LNCAP (cell line): ENCODE measurements around the gene PIK3R6.

ENCODE experiments used
- TF ChIP-seq, protein P1 (sequence below): fragments of 450-650 bp; IDR thresholded peaks from 2 replicates; pipeline ENCODE4 v1.5.1; 2017; ENCODE audit warnings: mild to moderate bottlenecking

PIK3R6 gene

DNA sequence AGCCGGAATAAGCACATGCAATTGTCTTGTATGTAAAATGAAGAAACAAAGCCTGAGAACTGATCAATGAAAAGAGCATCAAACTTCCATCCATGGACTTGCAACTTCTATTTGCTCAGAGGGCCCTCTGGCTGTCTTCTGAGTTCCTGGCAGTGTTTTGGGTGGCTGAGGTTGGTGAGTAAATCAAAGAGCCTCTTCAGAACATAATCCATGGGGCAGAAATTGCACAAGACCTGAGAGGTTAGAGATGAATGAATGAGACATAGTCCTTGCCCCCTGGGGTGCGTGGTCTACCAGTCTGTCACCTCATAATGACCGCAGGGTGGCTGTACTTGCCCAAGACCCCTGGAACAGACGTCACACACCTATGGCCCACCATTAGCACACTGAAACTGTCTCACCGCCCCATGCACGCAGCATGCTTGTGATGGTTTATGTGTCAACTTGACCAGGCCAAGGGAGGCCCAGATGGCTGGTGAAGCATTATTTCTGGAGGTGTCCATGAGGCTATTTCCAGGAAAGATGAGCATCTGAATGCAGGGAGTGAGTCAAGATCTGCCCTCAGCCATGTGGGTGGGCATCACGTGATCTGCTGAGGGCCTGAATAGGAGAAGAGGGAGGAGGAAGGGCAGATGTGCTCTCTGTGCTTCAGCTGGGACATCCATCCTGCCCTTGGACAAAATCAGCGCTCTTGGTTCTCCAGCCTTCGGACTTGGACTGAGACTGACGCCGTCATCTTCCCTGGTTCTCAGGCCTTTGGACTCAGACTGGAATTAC lies 8.3 kb downstream of the PIK3R6 start:
- TF ChIP-seq, protein P1, sequence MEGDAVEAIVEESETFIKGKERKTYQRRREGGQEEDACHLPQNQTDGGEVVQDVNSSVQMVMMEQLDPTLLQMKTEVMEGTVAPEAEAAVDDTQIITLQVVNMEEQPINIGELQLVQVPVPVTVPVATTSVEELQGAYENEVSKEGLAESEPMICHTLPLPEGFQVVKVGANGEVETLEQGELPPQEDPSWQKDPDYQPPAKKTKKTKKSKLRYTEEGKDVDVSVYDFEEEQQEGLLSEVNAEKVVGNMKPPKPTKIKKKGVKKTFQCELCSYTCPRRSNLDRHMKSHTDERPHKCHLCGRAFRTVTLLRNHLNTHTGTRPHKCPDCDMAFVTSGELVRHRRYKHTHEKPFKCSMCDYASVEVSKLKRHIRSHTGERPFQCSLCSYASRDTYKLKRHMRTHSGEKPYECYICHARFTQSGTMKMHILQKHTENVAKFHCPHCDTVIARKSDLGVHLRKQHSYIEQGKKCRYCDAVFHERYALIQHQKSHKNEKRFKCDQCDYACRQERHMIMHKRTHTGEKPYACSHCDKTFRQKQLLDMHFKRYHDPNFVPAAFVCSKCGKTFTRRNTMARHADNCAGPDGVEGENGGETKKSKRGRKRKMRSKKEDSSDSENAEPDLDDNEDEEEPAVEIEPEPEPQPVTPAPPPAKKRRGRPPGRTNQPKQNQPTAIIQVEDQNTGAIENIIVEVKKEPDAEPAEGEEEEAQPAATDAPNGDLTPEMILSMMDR: no peak

DNA sequence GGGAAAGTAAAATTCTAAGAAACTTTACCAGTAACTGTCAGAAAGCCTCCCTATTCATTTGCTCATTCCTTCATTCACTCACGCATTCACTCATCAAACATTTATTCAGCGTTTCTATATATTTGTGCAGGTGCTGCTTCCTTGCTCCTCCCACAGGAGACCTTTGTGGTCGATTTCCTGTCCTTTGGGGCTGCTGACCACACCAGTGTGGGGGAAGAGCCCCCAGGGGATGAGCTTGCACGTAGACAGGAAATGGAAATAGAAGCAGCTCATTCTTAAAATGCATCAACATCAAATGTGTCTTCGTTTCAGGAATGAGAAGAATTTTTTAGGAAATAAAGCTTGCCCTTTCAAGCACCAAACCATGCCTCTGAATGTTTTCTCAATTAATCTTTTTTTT lies 9.6 kb downstream of the PIK3R6 start:
- TF ChIP-seq, protein P1: no peak

DNA sequence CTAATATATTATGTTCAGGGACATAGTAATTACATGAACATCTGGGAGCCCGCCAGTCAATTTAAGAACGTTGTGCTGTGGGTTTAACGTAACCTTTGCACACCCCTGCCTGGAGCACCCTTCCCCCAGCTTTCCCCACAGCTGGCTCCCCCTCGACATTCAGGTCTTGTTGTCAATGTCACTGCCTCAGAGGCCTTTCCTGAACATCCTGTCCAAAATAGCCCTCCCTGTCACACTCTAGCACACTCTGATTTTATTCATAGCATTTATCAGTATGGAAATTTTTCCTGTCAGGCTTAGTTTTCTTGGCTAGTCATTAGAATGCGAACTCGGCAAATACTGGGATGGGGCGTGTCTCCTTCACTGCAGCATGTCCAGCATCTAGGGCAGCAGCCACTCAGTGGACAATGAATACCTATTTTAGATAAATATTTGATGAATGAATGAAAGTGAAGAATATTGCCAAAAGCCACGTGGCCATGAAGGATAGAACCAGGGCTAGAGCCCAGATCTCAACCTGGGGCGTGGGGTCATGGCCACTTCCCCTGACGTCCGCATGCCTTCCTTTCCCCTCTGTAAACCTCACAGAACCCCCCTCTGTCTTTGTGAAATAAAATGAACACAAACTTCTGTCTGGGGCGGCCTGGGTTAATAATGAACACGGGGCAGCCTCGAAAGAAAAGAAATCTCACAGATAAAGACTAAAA lies 10.5 kb downstream of the PIK3R6 start:
- TF ChIP-seq, protein P1: no peak

DNA sequence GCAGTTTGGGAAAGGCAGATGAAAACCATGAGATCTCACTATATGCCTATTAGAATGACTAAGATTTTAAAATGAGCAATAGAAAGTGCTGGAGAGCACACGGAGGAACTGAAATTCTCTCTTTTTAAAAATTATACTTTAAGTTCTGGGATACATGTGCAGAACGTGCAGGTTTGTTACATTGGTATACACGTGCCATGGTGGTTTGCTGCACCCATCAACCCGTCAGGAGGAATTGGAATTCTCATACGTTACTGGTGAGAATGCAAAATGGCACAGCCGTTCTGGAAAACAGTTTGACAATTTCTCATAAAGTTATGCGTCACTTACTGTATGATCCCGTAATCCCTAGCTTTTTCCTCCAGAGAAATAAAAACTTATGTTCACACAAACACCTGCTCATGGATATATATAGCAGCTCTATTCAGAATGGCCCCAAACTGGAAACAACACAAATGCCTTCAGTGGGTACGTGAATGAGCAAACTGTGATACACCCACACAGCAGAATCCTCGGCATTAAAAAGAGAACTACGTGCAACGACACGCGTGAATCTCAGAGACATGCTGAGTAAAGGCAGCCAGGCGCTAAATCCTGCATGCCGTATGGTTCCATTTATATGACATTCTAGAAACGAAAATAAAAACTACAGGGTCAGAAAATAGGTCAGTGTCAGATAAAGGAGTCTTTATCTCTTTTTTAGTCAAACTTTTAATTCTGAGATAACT lies 11.8 kb downstream of the PIK3R6 start:
- TF ChIP-seq, protein P1: no peak

DNA sequence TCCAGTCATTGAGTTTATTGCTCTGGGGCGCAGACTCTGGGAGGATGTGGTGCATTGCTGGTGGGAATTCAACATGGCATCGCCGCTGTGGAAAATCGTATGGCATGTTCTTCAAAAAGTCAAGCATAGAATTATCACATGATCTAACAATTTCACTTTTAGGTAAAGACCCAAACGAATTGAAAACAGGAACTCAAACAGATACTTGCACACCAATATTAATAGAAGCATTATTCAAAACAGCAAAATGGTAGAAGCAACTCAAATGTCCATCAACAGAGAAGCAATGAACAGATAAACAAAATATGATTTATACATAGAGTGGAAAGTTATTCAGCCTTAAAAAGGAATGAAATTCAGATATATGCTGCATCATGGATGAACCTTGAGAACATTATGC lies 15.9 kb downstream of the PIK3R6 start:
- TF ChIP-seq, protein P1: no peak

DNA sequence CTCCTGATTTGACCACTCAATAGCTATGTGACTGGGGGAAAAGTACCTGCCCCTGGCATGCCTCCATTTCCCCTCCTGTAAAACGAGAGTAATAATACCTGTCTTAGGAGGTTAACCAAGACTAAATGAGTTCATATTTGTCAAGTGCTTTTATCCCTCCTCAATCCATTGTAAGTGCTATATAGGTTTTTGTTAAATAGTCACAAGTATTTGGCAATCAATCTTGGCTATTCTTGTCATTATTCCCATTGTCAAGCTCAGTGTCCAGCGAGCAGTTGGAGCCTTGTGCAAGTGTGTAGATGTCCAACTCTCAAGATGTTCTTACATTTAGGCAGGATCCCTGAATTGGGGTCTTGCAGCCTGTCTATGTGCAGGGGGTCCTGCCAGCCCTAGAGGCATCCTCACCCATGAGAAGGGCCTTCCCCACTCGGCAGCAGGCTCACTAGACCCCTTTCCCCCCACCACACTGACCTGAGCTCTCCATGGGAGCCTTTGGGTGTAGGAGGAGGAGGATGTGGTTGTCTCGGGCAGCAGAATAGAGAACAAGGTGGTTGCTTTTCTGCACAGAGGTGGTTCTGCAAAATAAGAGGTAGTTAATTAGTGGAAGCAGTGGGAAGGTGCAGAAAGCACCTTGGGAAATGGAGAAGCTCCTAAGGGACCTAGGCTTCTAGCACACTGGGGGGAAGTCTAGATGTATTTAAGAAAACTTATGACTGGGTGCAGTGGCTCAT lies 18.0 kb downstream of the PIK3R6 start:
- TF ChIP-seq, protein P1: no peak

DNA sequence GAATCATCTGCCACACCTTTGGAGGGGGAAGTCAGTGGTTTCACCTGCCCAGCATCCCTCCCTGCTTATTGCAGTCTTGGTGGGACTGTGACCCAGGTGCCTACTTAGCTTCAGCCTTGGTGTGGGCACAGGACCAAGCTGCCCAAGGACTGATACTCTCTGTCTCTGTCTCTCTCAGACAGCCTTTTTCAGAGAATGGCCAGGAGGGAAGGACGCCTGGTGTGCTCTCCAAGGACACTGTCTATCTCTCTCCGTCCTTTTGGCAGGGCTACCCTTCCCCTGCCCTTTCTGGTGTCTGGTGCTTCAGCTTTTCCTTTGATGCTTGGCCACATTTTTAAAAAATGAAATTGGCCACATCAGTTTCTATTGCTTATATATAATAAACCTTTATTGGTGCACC lies 19.6 kb downstream of the PIK3R6 start:
- TF ChIP-seq, protein P1: no peak
